Fibroblast of skin of right biceps (primary cell): ENCODE measurements around the gene P2RY2.
"Not testable (repeated sequence)": the region's sequence is repeated elsewhere in the genome, so short reads cannot be mapped to it uniquely, and the experiment has no call there.

Source experiments
- DNase-seq: peaks from one replicate; pipeline ENCODE4 v3.0.0-alpha.2; 2013

Gene P2RY2

DNA sequence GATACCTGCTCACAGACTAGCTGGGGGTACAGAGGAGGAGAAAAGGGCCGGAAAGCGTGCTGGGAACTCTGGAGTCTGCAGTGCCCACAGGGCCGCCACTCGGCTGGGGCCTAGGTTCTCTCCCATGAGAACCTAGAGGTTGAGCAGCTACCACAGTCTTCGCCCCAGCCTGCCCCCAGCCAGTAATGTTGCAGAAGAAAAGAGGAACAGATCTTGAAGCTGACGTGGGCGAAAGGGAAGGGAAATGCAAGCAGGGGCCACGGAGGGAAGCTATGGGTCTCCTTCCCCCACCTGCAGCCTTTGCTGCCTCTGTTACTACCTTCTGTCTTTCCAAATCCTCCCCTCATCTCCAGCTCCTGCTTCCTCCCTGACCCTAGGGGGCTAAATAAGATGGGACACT, 28.8 kb upstream of the P2RY2 start:
- no peak for DNase-seq

DNA sequence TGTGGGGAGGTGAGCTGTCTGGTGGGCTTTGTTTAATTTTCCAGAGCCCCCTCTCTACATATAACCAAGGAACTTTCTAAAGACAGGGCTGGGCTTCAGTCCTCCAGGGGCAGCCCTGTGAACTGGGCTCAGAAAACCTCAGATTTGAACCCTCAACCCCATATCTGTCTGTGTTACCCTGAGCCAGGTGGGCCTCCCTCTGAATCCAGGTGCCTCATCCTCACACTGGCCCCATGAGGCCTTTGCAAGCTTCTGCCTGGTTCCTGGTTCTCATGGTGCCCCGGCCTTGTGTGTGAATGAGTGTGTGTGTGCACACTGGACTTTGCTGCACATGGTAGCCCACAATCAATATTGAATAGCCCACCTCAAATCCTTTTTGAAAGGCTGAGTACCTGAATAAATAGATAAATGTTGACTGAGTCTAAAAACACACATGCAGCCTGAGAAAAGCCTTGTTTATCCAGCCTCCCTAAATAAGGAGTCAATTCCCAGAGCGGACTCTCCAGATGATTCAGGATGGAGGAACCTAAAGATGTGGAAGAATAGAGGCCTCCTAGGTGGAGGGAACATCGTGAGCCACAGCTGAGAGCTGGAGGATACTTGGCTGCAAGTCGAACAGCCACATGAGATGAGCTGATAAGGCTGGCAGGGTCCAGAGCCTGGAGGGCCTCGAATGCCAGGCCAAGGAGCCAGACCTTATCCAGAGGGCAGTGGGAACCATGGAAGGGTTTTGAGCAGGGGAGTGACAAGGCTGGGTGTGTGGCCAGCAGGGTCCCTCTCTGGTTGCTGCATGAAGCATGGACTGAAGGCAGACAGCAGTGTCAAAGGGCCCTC, 28.1 kb upstream of the P2RY2 start:
- DNase-seq: no peak

DNA sequence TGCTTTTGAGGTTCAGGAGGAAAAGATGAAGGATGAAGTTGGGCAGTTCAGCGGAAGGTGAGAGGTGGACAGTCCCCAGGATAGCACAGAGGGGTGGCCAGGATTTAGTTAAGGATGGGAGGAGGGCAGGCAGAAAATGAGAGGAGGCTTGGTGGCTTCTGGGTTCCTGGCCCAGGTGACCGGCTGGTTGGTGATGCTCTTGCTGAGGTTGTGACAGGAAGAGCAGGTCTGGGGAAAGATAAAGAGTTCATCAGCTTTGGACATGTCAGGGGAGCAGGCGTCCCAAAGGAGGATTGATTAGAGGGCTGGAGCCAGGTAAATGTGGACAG, 27.6 kb upstream of the P2RY2 start:
- no peak for DNase-seq

DNA sequence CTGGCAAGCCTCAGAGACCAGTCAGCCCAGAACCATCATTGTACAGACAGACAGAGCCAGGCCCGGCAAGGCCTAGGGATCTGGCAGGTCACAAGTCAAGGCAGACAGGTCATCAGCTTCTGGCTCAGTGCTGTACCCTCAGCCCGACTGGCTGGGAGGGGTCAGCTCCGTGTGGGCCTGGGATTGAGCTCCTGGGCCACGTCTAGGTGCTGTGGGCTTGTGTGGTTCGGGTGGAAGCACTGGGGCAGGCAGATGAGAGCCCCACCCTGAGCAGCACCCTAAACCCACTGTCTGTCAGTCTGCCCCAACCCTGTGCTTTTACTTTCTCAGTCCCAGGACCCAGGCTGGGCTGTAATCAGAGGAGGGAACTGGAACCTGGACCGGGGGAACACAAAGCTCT, 26.9 kb upstream of the P2RY2 start:
- no peak for DNase-seq

DNA sequence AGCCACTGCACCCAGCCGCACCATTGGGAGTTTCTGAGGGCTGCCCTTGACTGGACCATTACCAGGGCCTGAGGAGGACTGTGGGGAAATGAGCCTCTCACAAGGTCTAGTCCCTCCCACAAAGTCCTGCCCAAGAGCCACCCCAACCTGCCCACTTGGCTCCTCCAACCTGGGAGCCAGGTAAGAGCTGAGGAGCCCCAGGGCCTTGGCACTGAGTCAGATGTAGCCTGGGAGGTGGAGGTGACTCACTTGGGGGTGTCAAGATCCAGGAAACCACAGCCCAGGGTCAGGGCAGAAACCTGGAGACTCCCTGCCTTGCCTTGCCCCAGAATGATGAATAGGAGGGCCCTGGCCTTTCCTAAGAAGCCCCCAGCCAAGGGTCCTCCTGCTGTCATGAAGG, 25.8 kb upstream of the P2RY2 start:
- no peak for DNase-seq

DNA sequence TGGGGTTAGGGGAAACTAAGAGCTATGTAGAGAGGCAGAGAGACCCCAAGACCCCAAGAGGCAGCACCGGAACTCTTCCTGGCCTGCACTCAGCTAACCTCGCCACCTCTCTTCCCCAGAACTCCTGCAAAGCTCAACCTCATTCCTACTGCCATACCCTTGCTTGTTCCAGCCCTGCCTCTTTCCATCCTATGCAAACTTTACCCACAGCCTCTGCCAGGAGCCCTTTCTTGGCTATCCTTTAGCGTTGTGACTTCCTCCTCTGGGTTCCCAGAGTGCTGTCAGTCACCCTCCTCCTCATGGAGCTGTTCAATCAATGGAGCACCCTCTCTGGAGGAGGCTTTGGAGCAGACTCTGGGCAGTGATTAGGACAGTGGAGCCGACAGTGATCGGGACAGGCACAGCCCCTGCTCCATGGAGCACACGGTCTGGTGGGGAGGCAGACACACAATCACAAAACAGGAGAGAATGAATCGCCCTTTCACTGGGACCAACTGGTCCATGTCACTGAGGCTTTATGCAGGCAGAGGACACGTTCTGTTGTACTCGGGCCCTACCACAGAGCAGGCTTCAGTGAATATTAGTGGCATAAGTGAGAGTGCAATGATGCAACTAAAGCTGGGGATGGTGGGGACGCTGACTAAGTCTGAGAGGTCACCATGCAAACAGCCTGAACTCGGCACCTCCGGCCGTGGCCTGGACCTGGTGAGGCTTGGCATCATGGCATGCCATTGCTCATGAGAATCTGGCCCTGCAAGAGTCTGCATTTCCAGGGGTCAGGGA, 24.6 kb upstream of the P2RY2 start:
- no peak for DNase-seq

DNA sequence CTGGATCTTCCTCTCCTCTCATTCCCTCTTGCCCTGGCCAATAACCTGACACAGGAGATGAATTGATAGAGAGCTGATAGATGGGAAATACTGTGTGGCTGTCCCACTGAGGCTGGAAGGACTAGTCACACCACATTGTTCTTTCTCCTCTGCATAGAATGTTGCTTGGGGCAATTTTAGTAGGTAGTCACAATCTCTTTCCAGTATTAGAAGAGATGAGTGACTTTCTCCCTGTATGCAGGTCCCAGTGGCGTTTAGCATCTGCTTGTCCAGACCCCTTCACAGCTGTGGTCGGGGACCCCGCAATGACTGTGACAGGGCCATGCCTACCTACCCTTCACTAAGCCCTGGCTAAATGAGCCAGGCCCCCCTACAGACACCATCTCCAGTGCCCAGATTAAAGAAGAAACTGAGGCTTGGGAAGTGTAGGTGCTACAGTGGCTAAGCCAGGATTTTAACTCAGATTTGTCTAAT, 24.0 kb upstream of the P2RY2 start:
- DNase-seq: no peak

DNA sequence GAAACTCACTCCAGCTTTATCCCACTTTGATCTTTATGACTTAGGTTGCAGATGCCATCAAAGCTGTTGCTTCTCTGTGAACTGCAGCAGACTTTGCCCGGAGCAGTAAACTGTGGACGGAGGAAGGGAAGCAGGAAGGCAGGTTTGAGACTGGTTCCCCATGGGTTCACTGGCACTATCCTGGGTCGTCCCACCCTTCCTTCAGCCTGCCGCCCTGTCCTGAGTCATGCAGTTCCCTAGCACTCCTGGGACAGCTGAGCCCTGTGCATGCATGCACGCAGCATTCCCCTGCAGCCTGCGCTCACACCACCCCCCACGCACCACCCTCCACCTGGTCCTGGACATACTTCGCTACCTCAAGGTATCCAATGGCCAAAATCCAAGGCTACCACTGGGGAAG, 23.5 kb upstream of the P2RY2 start:
- DNase-seq: no peak

DNA sequence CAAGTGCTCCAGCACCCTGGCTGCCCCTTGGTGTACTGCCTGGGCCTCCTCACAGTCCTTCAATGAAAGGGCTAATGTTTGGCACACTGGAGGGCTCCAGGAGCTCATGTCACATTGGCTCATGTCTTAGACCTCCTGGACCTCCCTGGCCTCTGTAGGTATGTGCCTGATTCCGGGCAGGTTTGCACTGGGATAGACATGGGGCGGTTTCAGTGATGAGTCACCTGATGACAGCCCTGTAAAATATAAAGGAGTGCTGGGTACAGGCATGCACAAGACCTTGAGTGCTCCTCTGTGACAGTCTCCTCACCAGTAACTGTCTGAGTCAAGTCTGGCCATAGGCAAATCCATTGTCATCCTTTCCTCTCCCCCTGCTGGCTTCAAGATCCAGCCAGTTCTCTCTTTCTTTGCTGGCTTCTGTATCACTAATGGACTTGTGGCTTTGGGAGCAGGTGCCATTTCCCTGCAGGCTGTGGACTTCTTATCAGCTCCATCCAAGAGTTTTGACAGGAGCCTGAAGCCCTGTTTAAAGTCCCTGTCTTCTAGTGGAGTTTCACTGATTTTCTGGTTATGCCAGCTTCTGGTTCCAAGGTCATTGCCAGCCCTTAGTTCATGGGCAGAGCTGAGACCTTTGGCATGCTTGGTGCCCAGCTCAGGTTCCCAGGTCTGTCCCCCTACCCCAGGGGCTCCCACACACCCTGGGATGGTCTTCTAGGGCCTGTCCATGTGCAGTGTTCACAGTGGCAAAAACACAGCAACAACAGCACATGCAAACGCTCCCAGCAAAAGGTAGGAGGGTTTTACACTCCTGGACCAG, 22.7 kb upstream of the P2RY2 start:
- DNase-seq: peak; percentile 13

DNA sequence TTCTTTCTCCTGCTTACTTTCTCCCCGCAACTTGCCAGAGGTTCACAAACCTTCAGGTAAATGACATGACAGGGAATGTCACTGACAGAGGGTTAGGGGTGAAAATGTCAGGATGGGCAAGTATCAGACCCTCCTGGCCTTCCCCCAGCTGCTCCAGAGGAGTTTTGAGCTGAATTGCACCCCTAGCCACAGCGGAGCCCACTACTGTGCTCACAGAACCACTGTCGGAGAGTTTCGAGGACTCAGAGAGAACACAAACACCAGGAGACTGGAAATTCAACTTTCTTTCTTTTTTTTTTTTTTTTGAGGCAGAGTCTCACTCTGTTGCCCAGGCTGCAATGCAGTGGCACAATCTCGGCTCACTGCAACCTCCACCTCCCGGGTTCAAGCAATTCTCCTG, 21.5 kb upstream of the P2RY2 start:
- no peak for DNase-seq

DNA sequence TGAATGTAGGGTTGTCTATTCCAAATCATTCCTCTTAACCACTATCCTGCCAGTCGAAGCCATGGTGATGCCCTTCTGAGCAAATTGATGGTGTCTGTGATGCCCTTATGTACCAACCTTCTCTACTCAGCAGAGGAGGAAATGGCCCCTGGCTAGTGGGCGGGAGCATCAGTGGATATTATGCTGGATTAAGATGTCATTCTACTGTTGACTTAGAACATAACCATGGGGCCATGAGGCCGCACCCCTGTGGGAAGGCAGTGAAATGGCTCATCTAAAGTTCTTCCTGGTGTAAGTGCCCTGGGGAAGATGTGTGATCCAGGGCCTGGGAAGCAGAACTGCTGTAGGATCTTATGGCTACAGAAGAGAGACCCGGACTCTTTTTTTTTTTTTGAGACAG, 20.7 kb upstream of the P2RY2 start:
- no peak for DNase-seq

DNA sequence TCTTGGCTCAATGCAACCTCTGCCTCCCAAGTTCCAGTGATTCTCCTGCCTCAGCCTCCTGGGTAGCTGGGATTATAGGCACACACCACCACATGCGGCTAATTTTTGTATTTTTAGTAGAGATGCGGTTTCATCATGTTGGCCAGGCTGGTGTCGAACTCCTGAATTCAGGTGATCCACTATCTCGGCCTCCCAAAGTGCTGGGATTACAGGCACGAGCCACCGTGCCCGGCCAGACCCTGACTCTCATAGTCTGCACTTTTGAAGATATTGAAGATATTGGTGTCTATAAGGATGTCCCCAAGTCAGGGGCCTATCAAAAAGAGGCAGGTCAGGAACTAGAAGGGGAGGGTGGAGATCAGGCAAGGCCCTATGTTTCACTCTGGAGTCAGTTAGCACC, 20.3 kb upstream of the P2RY2 start:
- DNase-seq: not testable (repeated sequence)

DNA sequence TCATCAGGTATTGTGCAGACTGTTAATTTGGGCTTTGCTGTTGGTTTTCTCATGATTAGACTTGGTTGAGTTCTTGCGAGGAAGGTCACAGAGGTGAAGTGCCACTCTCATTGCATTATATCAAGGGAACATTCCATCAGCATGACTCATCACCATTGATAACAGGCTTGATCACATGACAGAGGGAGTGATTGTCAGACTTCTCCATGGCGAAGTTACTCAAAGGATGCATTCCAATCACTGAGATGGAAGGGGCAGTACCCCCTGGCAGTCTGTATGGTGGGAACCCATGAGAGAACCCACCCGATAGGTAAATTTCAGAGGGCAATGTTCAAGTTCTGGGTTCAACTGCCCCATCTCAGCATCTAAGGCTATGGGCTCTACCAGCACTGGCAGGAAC, 19.4 kb upstream of the P2RY2 start:
- DNase-seq: peak; percentile 19

DNA sequence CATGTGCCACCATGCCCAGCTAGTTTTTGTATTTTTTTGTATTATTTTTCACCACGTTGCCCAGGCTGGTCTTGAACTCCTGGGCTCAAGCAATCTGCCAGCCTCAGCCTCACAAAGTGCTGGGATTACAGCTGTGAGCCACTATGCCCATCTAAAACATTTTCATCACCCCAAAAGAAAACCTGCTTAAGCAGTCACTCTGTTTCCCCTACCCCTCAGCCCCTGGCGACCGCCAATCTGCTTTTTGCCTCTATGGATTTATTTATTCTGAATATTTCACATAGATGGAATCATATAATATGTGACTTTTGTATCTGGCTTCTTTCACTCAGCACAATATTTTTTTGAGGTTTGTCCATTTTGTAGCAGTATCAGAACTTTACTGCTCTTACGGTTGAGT, 18.6 kb upstream of the P2RY2 start:
- DNase-seq: no peak

DNA sequence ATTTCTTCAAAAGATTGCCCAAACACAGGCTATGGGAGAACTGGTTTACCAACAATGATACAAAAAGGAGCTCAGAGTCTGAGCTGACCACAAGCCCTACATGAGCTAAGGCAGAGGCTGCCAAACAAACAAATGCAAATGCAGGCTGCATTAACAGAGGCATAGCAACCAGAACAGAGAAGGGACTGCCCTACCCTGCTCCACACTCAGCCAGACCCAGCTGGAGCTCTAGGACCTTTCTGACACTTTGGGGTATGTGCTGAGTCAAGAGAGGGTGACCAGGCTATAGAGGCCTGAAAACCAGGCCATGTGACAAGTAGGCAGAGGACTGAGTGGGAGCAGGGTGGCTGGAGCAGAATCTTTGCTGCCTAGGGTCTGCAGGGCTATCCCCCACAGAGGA, 17.8 kb upstream of the P2RY2 start:
- no peak for DNase-seq

DNA sequence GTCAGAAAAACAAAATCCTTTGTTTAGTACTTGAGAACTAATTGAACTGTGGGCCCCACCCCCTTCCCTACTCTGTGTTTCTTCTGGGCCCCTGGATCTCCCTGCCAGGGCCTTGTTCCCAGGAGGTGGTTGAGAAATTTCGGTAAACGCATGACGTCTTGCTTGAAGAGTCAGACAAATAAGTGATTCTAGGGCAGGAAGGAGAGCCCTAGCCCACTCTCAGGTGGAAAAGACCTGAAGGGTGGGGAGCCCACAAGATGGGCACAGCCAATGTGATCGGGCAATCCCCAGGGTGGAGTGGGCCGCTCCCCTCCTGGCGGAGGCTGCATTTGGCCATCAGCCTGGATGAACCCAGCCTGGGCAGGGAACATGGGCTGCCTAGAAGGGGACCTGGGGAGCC, 16.8 kb upstream of the P2RY2 start:
- no peak for DNase-seq

DNA sequence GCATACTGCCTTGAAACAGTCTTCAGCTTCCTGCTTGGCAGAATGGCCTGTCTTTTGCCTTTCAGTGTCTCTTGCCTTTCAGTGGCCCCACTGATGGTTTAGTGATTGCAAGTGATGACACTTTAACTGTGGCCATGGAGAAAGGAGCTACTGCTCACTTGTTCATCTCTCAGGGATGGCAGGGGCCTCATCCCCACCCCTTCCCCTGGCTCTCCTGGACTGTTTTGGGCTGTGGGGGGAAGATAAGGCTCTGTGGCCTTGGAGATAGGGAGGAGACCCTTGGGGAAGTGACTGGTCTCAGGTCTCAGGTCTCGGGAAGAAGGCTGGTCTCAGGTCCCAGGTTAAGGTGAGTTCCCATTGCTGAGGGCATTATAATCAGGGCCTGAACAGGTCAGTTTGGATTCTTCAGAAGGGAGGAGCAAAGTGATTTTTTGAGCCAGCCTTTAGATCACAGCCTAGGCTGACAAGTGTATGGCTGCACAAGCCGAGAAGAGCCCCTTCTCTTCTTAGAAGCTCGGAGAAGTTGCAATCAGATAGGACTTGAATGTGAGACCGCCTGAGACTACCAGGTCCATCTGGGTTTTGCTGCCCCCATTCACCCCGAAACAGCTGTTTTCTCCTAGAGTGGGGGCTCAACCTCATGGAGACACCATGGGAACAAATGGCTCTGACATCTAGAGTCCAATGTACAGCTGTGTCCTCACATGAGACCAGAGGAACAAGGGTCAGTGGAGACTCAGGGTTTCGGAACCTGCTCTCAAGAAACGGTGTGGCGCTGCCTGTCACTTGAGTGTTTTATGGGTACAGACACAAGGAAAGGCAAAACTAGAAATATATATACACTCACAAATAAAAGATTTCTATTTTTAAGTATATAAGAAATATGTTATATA, 15.9 kb upstream of the P2RY2 start:
- DNase-seq: no peak

DNA sequence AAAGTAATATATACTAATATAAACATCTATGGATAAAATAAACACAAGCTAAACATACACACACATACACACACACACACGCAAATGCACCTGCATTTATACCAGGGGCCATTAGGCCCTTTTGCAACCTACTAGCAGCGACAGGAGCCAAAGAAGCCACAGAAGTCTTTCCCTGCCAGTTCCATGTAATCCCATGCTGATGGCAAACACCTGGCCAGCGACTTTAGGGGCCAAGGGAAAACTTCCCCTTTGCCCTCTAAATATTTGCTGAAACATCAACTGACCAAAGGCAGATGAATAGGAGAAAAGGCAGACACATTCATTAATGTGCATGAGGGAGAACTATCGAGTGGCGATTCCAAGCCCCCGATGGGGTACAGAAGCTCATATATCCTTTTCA, 14.8 kb upstream of the P2RY2 start:
- DNase-seq: no peak

DNA sequence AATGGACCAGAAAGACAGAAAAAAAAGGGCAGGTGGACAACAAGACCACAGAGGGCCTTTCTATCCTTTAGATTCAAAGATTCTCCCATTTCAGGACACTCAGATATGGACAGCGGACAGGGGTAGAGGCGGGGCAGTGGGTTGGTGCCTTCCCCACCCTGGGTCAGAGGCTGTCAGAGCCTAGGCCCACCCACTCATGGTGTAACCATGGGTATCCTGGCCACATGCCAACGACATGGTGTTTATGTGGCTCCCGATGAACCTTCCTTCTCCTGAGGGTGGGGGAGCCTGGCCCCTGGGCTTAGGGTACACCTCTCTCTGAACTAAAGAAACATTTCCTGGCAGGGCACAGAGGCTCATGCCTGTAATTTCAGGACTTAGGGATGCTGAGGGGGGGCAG, 14.3 kb upstream of the P2RY2 start:
- no peak for DNase-seq

DNA sequence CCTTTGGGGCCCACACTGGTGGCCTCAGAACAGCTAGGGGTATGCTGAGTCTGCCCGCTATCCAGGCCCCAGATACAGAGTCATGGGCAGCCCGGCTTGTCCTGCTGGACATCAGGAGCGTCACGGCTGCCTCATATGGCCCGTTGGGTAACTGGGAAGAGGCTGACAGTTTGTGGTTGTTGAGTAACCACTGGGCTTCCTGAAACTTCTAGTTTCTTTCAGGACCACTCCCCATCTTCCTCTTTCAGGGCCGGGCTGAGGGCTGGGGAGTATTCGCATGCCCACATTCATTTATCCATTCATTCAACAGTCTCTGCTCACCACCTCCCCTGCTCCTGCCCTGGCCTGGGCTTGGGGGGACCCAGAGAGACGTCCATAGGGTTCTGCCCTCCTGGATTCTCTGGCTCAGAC, 13.4 kb upstream of the P2RY2 start:
- no peak for DNase-seq

DNA sequence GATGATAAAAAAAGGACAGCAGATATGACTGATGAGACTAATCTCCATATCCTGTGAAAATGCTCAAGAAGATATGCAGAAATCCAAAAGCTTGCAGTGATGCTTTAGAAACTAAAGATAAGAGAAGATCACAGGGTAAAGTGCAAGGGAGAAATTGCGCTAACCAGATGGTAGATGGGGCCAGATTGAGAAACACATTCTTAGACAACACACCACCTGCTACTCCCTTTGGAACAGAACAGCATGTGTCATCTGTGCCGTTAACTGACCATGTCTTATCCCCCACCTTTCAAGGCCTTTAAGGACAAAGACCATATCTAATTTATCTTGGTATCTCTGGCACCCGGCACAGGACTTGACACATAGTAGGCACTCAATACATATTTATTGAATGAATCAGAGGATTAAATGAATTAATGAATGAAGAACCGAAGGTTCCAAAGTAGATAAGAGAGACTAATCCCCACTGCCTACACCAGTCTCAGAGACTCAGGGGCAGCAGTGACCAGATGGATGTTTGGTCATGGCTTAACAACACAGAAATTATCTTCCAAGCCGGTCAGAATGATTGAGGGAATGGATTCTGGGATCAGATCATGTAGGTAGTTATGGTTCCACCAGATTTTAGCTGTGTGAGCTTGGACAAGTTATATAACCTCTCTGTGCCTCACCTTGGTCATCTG, 12.3 kb upstream of the P2RY2 start:
- no peak for DNase-seq

DNA sequence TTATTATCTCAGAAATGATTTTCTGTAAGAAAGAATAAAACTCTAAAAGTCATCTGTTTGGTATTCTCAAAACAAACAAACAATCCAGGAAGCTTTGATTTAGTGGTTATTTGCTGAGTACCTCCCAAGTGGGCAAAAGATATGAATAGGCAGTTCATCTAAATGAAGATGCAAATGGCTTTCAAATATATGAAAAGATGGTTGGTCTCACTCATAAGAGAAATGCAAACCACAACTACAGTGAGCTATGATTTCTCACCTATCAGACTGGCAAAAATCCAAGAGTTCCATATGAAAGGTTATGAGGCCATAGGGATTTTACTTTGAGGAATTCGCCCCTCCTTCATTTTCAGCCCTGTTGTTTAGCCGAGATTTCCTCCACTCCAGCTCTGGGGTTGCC, 11.3 kb upstream of the P2RY2 start:
- DNase-seq: peak; percentile 9
